Memory B cell (primary cell): ENCODE results near the gene PIGU.
"Not testable (repeated sequence)": the region's sequence is repeated elsewhere in the genome, so short reads cannot be mapped to it uniquely, and the experiment has no call there.

ENCODE experiments used
- ATAC-seq: fragments of 150-1000 bp; cut with Tn5 transposase; 2 replicates; pipeline ENCODE4 v1.10.0; 2021; ENCODE audit warnings: low read depth, mild to moderate bottlenecking, moderate library complexity
- DNase-seq, 2 donors: peaks; one replicate each; pipeline ENCODE4 v3.0.0; 2022; ENCODE audit warnings: low spot score in 2 of 2
- H3K27ac Mint-ChIP-seq: one replicate; pipeline ENCODE4 v1.8.0; 2022; ENCODE audit warnings: mild to moderate bottlenecking, moderate library complexity, mixed read lengths
- H3K27me3 Mint-ChIP-seq: one replicate; pipeline ENCODE4 v1.8.0; 2022; ENCODE audit warnings: mixed read lengths
- H3K36me3 Mint-ChIP-seq: one replicate; pipeline ENCODE4 v1.8.0; 2022; ENCODE audit warnings: mild to moderate bottlenecking, mixed read lengths
- H3K4me1 Mint-ChIP-seq: one replicate; pipeline ENCODE4 v1.8.0; 2022; ENCODE audit warnings: mixed read lengths
- H3K4me3 Mint-ChIP-seq: one replicate; pipeline ENCODE4 v1.8.0; 2022; ENCODE audit warnings: mild to moderate bottlenecking, moderate library complexity, mixed read lengths
- H3K9me3 Mint-ChIP-seq: one replicate; pipeline ENCODE4 v1.8.0; 2022; ENCODE audit warnings: mixed read lengths

PIGU gene

DNA sequence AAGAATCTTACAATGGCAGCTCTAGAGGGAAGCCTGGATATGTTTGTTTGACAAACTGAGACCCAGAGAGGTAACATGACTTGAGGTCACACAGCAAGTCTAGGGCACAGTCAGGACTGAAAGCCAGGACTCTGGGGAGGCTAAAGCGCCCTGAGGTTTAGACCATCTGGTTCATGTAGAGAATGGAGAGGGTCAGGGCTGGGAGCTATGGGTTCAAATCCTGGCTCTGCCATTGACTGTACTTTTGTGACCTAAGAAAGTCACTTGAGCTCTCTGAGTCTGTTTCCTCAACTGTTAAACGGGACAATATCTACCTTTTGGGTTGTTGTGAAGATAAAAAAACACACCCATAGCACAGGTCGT, 26.1 kb upstream of the PIGU start:
- Mint-ChIP-seq H3K27ac (peak overlapping the region; percentile 99), H3K36me3 (no peaks in the 10 kb centered on the region), H3K4me1 (peaks cover 19% of the 10 kb centered on the region), H3K27me3 (peaks cover 8% of the 10 kb centered on the region), H3K9me3 (no peaks in the 10 kb centered on the region), H3K4me3 (peak overlapping the region; percentile 95)
- DNase-seq (no peak), ATAC-seq (no peak)

GRCh38 chr20:34701405-34702085, 24.7 kb upstream of the PIGU start:
- peaks cover 18% of the 10 kb centered on the region for H3K4me1 Mint-ChIP-seq
- H3K9me3 Mint-ChIP-seq, result no peaks in the 10 kb centered on the region
- H3K4me3 Mint-ChIP-seq, result no peak overlapping the region

DNA sequence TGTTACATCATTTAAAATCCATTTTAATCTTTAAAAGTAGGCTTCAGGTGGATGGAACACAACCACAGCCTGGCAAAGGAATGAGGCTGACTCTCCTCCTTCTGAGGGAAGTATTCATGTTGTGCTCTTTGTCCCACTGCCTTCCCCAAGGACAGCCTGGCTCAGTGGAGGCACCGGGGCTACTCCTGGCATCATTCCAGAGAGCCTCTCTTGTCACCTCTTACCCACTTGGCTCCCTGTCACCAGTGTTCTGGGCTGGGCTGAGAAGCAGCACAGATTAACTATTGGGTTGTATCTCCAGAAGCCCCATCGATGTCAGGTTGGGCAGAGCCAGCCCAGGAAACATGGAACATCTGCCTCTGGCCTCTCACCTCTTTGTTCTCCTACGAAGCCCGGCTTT, 16.5 kb upstream of the PIGU start:
- no peak for DNase-seq
- no peak for ATAC-seq
- H3K27me3 Mint-ChIP-seq, result peaks cover 2% of the 10 kb centered on the region
- H3K36me3 Mint-ChIP-seq, result no peaks in the 10 kb centered on the region
- H3K9me3 Mint-ChIP-seq, result no peaks in the 10 kb centered on the region
- no peak overlapping the region for H3K27ac Mint-ChIP-seq
- H3K4me3 Mint-ChIP-seq, result no peak overlapping the region
- no peaks in the 10 kb centered on the region for H3K4me1 Mint-ChIP-seq

More at GRCh38 chr20:34701405-34702085, 24.7 kb upstream of the PIGU start:
- DNase-seq (no peak), ATAC-seq (no peak)
- Mint-ChIP-seq H3K36me3 (no peaks in the 10 kb centered on the region), H3K27me3 (peaks cover 8% of the 10 kb centered on the region), H3K27ac (no peak overlapping the region)

DNA sequence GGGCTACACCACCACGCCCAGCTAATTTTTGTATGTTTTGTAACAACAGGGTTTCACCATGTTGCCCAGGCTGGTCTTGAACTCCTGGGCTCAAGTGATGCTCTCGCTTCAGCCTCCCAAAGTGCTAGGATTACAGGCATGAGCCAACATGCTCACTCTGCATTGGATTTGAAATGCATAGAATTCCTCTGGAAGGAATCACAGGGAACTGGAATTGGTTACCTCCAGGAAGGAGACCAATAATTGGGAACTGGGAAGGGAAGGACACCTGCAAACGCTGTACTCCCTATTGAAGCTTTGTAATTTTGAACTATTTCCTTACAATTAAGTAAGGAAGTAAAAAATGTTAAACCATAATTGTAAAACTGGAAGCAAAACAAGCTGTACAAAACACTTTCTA, 14.9 kb upstream of the PIGU start:
- H3K27me3 Mint-ChIP-seq, result peaks cover 2% of the 10 kb centered on the region
- no peaks in the 10 kb centered on the region for H3K36me3 Mint-ChIP-seq
- no peak for DNase-seq
- no peak overlapping the region for H3K4me3 Mint-ChIP-seq
- H3K27ac Mint-ChIP-seq, result no peak overlapping the region
- no peaks in the 10 kb centered on the region for H3K4me1 Mint-ChIP-seq
- no peak for ATAC-seq
- no peaks in the 10 kb centered on the region for H3K9me3 Mint-ChIP-seq

- Mint-ChIP-seq H3K4me1 (no peaks in the 10 kb centered on the region), H3K27me3 (no peaks in the 10 kb centered on the region), H3K36me3 (no peaks in the 10 kb centered on the region), H3K27ac (no peak overlapping the region), H3K9me3 (no peaks in the 10 kb centered on the region), H3K4me3 (no peak overlapping the region)
- DNase-seq (no peak), ATAC-seq (no peak)
Measured at GRCh38 chr20:34689486-34689885, 12.6 kb upstream of the PIGU start.

GRCh38 chr20:34683667-34684066, 6.8 kb upstream of the PIGU start:
- Mint-ChIP-seq H3K36me3 (no peaks in the 10 kb centered on the region), H3K27me3 (no peaks in the 10 kb centered on the region), H3K4me1 (no peaks in the 10 kb centered on the region), H3K9me3 (no peaks in the 10 kb centered on the region), H3K4me3 (no peak overlapping the region), H3K27ac (no peak overlapping the region)
- DNase-seq (no peak), ATAC-seq (no peak)

GRCh38 chr20:34680586-34681175, 3.8 kb upstream of the PIGU start:
- Mint-ChIP-seq H3K4me1 (peaks cover 7% of the 10 kb centered on the region), H3K27ac (no peak overlapping the region), H3K4me3 (no peak overlapping the region), H3K36me3 (no peaks in the 10 kb centered on the region), H3K27me3 (no peaks in the 10 kb centered on the region), H3K9me3 (no peaks in the 10 kb centered on the region)
- DNase-seq (no peak), ATAC-seq (no peak)

GRCh38 chr20:34675993-34676641, 775 bp downstream of the PIGU start:
- Mint-ChIP-seq H3K4me1 (peaks cover 7% of the 10 kb centered on the region), H3K9me3 (no peaks in the 10 kb centered on the region)
- no peak for DNase-seq

GRCh38 chr20:34675561-34675960, 1.3 kb downstream of the PIGU start:
- H3K4me3 Mint-ChIP-seq, result no peak overlapping the region
- ATAC-seq (no peak), DNase-seq (no peak)
- no peaks in the 10 kb centered on the region for H3K36me3 Mint-ChIP-seq
- no peaks in the 10 kb centered on the region for H3K27me3 Mint-ChIP-seq
- H3K27ac Mint-ChIP-seq, result no peak overlapping the region
- peaks cover 7% of the 10 kb centered on the region for H3K4me1 Mint-ChIP-seq
- H3K9me3 Mint-ChIP-seq, result no peaks in the 10 kb centered on the region

More at GRCh38 chr20:34675993-34676641, 775 bp downstream of the PIGU start:
- ATAC-seq, result no peak
- Mint-ChIP-seq H3K27me3 (no peaks in the 10 kb centered on the region), H3K36me3 (no peaks in the 10 kb centered on the region), H3K27ac (peak overlapping the region; percentile 94), H3K4me3 (peak overlapping the region; percentile 96)

GRCh38 chr20:34673412-34673811, 3.5 kb downstream of the PIGU start:
- Mint-ChIP-seq H3K27ac (no peak overlapping the region), H3K4me3 (no peak overlapping the region), H3K36me3 (no peaks in the 10 kb centered on the region), H3K27me3 (no peaks in the 10 kb centered on the region), H3K9me3 (no peaks in the 10 kb centered on the region), H3K4me1 (peaks cover 7% of the 10 kb centered on the region)
- no peak for ATAC-seq
- DNase-seq, result no peak

- Mint-ChIP-seq H3K4me3 (no peak overlapping the region), H3K27me3 (no peaks in the 10 kb centered on the region), H3K9me3 (no peaks in the 10 kb centered on the region)
Measured at GRCh38 chr20:34669094-34669493, 7.8 kb downstream of the PIGU start.

DNA sequence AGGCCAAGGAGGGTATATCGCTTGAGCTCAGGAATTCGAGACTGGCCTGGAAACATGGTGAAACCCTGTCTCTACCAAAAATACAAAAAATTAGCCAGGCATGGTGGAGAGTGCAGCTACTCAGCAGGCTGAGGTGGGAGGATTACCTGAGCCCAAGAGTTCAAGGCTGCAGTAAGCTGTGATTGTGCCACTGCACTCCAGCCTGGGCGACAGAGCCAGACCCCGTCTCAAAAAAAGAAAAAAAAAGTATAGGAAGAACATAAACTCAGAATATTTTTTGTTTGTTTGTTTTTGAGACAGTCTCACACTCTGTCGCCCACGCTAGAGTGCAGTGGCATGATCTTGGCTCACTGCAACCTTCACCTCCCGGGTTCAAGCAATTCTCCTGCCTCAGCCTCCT, 12.1 kb downstream of the PIGU start:
- not testable (repeated sequence) for H3K9me3 Mint-ChIP-seq, H3K4me1 Mint-ChIP-seq, H3K27me3 Mint-ChIP-seq, ATAC-seq, H3K27ac Mint-ChIP-seq, H3K4me3 Mint-ChIP-seq, DNase-seq, H3K36me3 Mint-ChIP-seq

More at GRCh38 chr20:34669094-34669493, 7.8 kb downstream of the PIGU start:
- peaks cover 2% of the 10 kb centered on the region for H3K4me1 Mint-ChIP-seq
- DNase-seq (no peak), ATAC-seq (no peak)
- peaks cover 5% of the 10 kb centered on the region for H3K36me3 Mint-ChIP-seq
- H3K27ac Mint-ChIP-seq, result no peak overlapping the region

DNA sequence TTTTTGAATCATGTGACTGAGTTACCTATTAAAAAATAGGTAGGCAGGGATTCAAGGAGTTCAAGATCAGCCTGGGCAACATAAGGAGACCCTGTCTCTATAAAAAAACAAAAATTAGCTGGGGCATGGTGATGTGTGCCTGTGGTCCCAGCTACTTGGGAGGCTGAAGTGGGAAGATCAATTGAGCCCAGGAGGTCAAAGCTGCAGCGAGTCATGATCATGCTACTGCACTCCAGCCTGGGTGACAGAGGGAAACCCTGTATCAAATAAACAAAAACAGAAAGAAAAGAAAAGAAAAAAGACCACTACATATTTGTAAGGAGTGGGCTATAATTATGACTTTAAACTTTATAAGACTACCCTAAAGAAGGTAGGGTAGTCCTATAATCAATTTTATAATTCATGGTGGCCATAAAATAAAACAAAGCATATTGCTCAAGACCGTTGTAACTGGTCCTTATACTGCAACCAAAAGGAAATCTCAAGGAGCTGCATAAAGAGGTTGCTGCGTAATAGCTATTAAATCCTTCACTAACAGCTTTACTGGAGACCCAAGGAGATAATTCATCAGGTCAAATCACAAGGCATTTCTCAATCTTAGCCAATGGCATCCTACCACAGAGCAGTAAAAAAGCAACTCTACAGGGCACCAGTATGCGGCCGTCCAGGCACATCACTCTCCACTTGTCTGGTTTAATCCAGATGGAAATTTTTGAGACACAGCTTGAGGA, 13.5 kb downstream of the PIGU start:
- Mint-ChIP-seq H3K36me3 (peaks cover 8% of the 10 kb centered on the region), H3K27ac (no peak overlapping the region), H3K4me3 (no peak overlapping the region), H3K9me3 (no peaks in the 10 kb centered on the region), H3K4me1 (peaks cover 2% of the 10 kb centered on the region), H3K27me3 (no peaks in the 10 kb centered on the region)
- ATAC-seq, result no peak
- no peak for DNase-seq

- not testable (repeated sequence) for H3K9me3 Mint-ChIP-seq
Measured at GRCh38 chr20:34661811-34662210, 15.1 kb downstream of the PIGU start.

More at GRCh38 chr20:34661811-34662210, 15.1 kb downstream of the PIGU start:
- not testable (repeated sequence) for DNase-seq, H3K4me3 Mint-ChIP-seq, H3K4me1 Mint-ChIP-seq, H3K27ac Mint-ChIP-seq, H3K27me3 Mint-ChIP-seq, ATAC-seq, H3K36me3 Mint-ChIP-seq
